ENCODE measurements around the gene C19orf67.

GRCh38 chr19:14115756-14116155 is 30.2 kb upstream of the C19orf67 start:
- TF ChIP-seq POLR2A (IDR thresholded peaks at IDR 0.05) = no peak
- TF ChIP-seq POLR2AphosphoS5 (IDR thresholded peaks at IDR 0.05) = no peak
- TF ChIP-seq CTCF (IDR thresholded peaks at IDR 0.05) = no peak
